Panc1 (cell line): Measurements from ENCODE around the gene YIPF5. TPM values are rescaled to one million over a fixed set of nuclear protein-coding genes. Genes with fewer than 3 reads are reported as not detected.

ENCODE experiments used
- ATAC-seq: fragments of 200-7000 bp; cut with Tn5 transposase; 2 replicates; pipeline ENCODE4 v1.9.1; 2020; ENCODE audit warnings: mild to moderate bottlenecking, moderate library complexity
- BruUV-seq: library from RNA; stranded (reverse); fragments of 400-500 nt; replicated peaks from 2 replicates; lab custom pipeline; 2021; lab: Mats Ljungman, UMichigan
- CTCF ChIA-PET: fragments of 300-600 bp; sonication (Branson Sonifier 250); formaldehyde crosslinking; loops from one replicate; lab custom pipeline; 2022; ENCODE audit warnings: antibody characterized with exemption; lab: Charles Lee
- POLR2A ChIA-PET: fragments of 300-600 bp; sonication (Branson Sonifier 250); formaldehyde crosslinking; loops from one replicate; lab custom pipeline; 2022; ENCODE audit warnings: antibody characterized with exemption; lab: Charles Lee
- DNase-seq: peaks from one replicate; pipeline ENCODE4 v3.0.0-alpha.2; 2010; ENCODE audit warnings: low read depth, low spot score
- H3K27ac ChIP-seq: 2 replicates; pipeline ENCODE4 v1.5.1; 2011; ENCODE audit warnings: mild to moderate bottlenecking, low read length, inconsistent platforms
- H3K27me3 ChIP-seq: fragments of 200-500 bp; sonication (Bioruptor generic); 2 replicates; pipeline ENCODE4 v1.6.0; 2014; ENCODE audit warnings: low read length, inconsistent platforms; ENCODE audit not compliant: control insufficient read depth, insufficient read depth
- H3K36me3 ChIP-seq: fragments of 200-500 bp; sonication (Bioruptor generic); 2 replicates; pipeline ENCODE4 v1.5.1; 2014; ENCODE audit warnings: inconsistent platforms, mild to moderate bottlenecking, low read length, moderate library complexity; ENCODE audit not compliant: control insufficient read depth, insufficient read depth
- H3K4me1 ChIP-seq: 2 replicates; pipeline ENCODE4 v1.5.1; 2011; ENCODE audit warnings: inconsistent platforms, mild to moderate bottlenecking, low read length, moderate library complexity; ENCODE audit not compliant: control insufficient read depth, insufficient read depth
- H3K4me3 ChIP-seq, 2 experiments: 2 replicates each; pipeline ENCODE4 v1.5.1; 2011 to 2012; ENCODE audit warnings: low read depth in 2 of 2, low read length in 2 of 2, mild to moderate bottlenecking in 2 of 2, inconsistent platforms in 1 of 2, moderate library complexity in 1 of 2
- H3K9me3 ChIP-seq: fragments of 200-500 bp; sonication (Bioruptor generic); 2 replicates; pipeline ENCODE4 v1.5.1; 2014; ENCODE audit warnings: low read depth, mild to moderate bottlenecking, inconsistent platforms, low read length, moderate library complexity; ENCODE audit not compliant: control insufficient read depth, insufficient read depth
- POLR2AphosphoS5 ChIP-seq: IDR thresholded peaks from 2 replicates; pipeline ENCODE4 v1.6.1; 2012; ENCODE audit warnings: mild to moderate bottlenecking, low read depth, low read length, moderate library complexity
- SIN3A ChIP-seq: IDR thresholded peaks from 2 replicates; pipeline ENCODE4 v1.6.1; 2012; ENCODE audit warnings: low read depth, mild to moderate bottlenecking, low read length, moderate library complexity, borderline replicate concordance; ENCODE audit not compliant: insufficient read depth
- TCF7L2 ChIP-seq: IDR thresholded peaks from 2 replicates; pipeline ENCODE4 v1.6.1; 2011; ENCODE audit warnings: mild to moderate bottlenecking, low read depth, low read length, inconsistent platforms
- in situ Hi-C: cut with HindIII; loops from 2 replicates; pipeline ENCODE4 v1.10.0; 2016; ENCODE audit warnings: low sequenced_read_pairs, low pct_unique_long_range_greater_than_20kb
- intact Hi-C: fragments of 100-400 bp; cut with micrococcal nuclease; formaldehyde crosslinking; loops from one replicate; pipeline ENCODE4 v1.10.0; 2022; ENCODE audit not compliant: unreplicated experiment
- total RNA-seq: library from RNA; stranded (reverse); gene quantifications from one replicate; pipeline ENCODE4 v1.2.1, GENCODE V29; 2021; ENCODE audit not compliant: unreplicated experiment
- TF ChIP-seq, protein P1 (sequence below), 2 experiments: IDR thresholded peaks; 2 replicates each; pipeline ENCODE4 v1.6.1; 2011 to 2012; ENCODE audit warnings: low read depth in 2 of 2, control low read depth in 1 of 2, low read length in 1 of 2, mild to moderate bottlenecking in 1 of 2, moderate library complexity in 1 of 2; ENCODE audit not compliant: insufficient read depth in 1 of 2
- TF ChIP-seq, protein P2 (sequence below): fragments of 450-650 bp; IDR thresholded peaks from 2 replicates; pipeline ENCODE4 v1.5.1; 2017; ENCODE audit warnings: mild to moderate bottlenecking

The YIPF5 gene
- total RNA-seq, 1 experiment from 2014 or later = 43.4 TPM

DNA sequence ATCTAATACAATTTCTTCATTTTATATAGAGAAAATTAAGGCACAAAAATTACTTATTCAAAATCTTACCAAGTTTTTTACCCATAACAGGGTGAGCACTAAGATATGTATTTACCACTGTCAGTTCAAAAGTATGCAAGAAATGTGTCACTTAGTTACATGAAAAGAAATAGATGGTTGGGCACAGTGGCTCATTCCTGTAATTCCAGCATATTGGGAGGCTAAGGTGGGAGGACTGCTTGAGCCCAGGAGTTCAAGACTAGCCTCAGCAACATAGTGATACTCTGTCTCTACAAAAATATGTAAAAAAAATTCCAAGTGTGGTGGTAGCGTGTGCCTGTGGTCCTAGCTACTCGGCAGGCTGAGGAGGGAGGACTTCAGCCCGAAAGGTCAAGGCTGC, 19.4 kb downstream of the YIPF5 start:
- no peak for TF ChIP-seq POLR2AphosphoS5
- TF ChIP-seq SIN3A = no peak
- TF ChIP-seq, protein P1, sequence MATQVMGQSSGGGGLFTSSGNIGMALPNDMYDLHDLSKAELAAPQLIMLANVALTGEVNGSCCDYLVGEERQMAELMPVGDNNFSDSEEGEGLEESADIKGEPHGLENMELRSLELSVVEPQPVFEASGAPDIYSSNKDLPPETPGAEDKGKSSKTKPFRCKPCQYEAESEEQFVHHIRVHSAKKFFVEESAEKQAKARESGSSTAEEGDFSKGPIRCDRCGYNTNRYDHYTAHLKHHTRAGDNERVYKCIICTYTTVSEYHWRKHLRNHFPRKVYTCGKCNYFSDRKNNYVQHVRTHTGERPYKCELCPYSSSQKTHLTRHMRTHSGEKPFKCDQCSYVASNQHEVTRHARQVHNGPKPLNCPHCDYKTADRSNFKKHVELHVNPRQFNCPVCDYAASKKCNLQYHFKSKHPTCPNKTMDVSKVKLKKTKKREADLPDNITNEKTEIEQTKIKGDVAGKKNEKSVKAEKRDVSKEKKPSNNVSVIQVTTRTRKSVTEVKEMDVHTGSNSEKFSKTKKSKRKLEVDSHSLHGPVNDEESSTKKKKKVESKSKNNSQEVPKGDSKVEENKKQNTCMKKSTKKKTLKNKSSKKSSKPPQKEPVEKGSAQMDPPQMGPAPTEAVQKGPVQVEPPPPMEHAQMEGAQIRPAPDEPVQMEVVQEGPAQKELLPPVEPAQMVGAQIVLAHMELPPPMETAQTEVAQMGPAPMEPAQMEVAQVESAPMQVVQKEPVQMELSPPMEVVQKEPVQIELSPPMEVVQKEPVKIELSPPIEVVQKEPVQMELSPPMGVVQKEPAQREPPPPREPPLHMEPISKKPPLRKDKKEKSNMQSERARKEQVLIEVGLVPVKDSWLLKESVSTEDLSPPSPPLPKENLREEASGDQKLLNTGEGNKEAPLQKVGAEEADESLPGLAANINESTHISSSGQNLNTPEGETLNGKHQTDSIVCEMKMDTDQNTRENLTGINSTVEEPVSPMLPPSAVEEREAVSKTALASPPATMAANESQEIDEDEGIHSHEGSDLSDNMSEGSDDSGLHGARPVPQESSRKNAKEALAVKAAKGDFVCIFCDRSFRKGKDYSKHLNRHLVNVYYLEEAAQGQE (IDR thresholded peaks at IDR 0.05; ENCODE audit: insufficient read depth in 1 of 2, low read depth in 2 of 2, low read length in 1 of 2) = no peak
- TF ChIP-seq, protein P2, sequence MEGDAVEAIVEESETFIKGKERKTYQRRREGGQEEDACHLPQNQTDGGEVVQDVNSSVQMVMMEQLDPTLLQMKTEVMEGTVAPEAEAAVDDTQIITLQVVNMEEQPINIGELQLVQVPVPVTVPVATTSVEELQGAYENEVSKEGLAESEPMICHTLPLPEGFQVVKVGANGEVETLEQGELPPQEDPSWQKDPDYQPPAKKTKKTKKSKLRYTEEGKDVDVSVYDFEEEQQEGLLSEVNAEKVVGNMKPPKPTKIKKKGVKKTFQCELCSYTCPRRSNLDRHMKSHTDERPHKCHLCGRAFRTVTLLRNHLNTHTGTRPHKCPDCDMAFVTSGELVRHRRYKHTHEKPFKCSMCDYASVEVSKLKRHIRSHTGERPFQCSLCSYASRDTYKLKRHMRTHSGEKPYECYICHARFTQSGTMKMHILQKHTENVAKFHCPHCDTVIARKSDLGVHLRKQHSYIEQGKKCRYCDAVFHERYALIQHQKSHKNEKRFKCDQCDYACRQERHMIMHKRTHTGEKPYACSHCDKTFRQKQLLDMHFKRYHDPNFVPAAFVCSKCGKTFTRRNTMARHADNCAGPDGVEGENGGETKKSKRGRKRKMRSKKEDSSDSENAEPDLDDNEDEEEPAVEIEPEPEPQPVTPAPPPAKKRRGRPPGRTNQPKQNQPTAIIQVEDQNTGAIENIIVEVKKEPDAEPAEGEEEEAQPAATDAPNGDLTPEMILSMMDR = no peak
- no peak for TF ChIP-seq TCF7L2
- Histone ChIP-seq H3K27me3 (no peaks in the 10 kb centered on the region), H3K27ac (no peak overlapping the region), H3K36me3 (no peaks in the 10 kb centered on the region), H3K4me3 (no peak overlapping the region), H3K9me3 (no peaks in the 10 kb centered on the region), H3K4me1 (no peaks in the 10 kb centered on the region)
- in situ Hi-C loops = no loop called here
- no TSS peak for BruUV-seq
- intact Hi-C loops = no loop called here
- DNase-seq (no peak), ATAC-seq (no peak)
- CTCF ChIA-PET = no interaction called here
- POLR2A ChIA-PET = no interaction called here

DNA sequence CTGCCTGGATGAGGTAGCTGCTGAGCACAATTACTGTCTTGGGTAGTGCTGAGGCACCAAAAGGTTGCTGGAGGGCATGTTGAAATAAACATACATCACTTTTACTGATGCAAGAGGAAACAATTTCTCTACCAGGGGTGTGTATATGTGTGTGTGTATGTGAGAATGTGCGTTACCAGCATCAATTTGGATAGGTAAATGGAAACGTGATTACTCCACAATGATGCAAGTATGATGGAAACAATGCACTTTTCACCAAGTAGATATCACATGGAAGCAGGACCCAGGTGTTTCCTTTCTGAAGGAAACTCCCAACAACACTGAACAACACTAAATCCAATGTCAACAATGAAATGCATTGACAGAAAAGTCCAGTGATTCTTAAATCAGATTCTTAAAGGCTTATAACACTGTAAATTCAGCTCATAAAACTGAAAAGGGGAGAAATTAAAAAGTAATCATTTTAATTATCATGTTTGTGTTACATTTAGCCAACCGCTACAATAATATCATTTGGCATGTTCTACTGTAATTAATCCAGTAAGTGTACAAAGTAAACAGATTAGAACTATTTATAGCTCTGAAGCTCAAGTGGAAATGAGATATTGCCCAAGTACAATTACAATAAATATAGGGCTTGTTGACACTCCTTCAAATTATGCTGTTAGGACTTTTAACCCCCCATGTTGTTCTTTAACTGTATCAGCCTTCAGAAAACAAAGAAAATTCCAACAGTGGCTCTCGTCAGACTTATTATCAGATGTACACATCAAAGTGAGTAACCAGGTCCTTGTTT, 25.3 kb downstream of the YIPF5 start:
- no TSS peak for BruUV-seq
- ATAC-seq = no peak
- TF ChIP-seq POLR2AphosphoS5 (no peak), SIN3A (no peak), TCF7L2 (no peak)
- TF ChIP-seq, protein P1 (IDR thresholded peaks at IDR 0.05; ENCODE audit: insufficient read depth in 1 of 2, low read depth in 2 of 2, low read length in 1 of 2) = no peak
- TF ChIP-seq, protein P2 = no peak
- DNase-seq = no peak
- Histone ChIP-seq H3K4me1 (no peaks in the 10 kb centered on the region), H3K4me3 (no peak overlapping the region), H3K36me3 (no peaks in the 10 kb centered on the region), H3K9me3 (no peaks in the 10 kb centered on the region), H3K27me3 (peaks cover 3% of the 10 kb centered on the region), H3K27ac (no peak overlapping the region)
- CTCF ChIA-PET = no interaction called here
- in situ Hi-C loops = no loop called here
- POLR2A ChIA-PET = no interaction called here
- intact Hi-C loops = no loop called here
